Renal cortex interstitium (tissue), 11 donors: Measurements from ENCODE around the gene MYOZ2. TPM values are rescaled to one million over a fixed set of nuclear protein-coding genes. Genes with fewer than 3 reads are reported as not detected.
"Not testable (repeated sequence)": the region's sequence is repeated elsewhere in the genome, so short reads cannot be mapped to it uniquely, and the experiment has no call there.

Source experiments
- DNase-seq, 11 donors: peaks; one replicate each; pipeline ENCODE4 v3.0.0-alpha.2; 2013; ENCODE audit warnings: low read depth in 9 of 11, low spot score in 4 of 11; ENCODE audit errors: extremely low read depth in 1 of 11
- polyA plus RNA-seq, 3 donors: library from polyadenylated mRNA; unstranded; fragments of 120-200 nt; gene quantifications; one replicate each; pipeline ENCODE4 v1.2.1, GENCODE V29; 2013; ENCODE audit not compliant: insufficient read length in 3 of 3

The MYOZ2 gene
- polyA plus RNA-seq, 3 donors, result 0.28 to 0.57 (median 0.29) TPM

- DNase-seq, result no peak
Measured at GRCh38 chr4:119116925-119117900, 18.4 kb upstream of the MYOZ2 start.

DNA sequence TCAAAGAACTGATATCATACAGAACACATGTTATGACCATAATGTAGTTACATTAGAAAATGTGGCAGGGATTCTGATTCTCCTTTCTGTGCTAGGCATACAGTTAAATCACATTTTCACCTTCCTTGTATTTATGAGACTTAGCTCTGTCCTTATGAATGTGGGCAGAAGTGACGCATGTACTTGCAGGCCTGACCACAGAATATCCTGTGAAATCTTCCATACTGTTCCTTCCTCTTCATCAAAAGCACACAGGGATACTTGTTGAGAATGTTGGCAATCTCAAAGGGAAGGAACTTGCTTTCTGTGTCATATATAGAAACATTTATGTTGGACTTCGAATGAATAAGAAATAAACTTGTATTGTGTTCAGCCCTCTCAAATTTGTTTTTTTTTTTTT lies 17.2 kb upstream of the MYOZ2 start:
- no peak for DNase-seq

GRCh38 chr4:119124352-119124751 lies 11.3 kb upstream of the MYOZ2 start:
- DNase-seq, result no peak

DNA sequence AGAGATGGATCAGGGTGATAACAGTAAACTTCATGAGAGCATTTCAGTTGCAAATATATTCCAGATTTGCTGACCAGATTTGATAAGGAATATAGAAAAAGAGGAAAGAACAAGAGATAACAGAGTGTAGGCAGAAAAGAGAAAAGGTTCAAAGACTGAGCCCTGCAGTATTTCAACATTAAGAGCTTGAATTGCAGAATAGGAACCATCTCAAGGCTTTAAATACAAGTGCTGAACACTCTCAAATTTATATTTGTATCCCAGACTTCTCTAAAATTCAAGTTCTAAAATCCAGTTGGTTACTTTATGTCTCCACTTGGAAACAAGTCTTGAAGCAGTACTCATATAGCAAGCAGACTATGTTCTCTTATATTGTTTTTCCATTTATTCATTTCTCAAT lies 9.7 kb upstream of the MYOZ2 start:
- no peak for DNase-seq

DNA sequence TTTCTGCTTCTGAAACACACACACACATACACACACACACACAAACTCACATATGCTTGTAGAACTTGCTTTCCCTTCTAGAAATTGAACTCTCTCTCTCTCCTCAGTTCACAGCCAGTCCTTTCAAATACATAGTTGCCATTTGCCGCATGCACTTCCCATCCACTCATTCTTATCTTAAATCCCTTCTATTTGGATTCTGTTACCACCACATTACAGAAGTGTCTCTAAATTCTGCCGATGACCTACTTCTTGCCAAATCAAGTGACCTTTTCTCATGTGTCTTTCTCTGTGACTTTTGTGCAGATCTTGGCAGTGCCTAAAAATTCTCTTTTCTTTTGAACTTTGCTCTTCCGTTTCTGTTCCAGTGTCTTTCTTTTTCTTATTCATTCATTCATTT lies 7.5 kb upstream of the MYOZ2 start:
- DNase-seq, result no peak

GRCh38 chr4:119130365-119131065 lies 5.1 kb upstream of the MYOZ2 start:
- DNase-seq, result no peak

- DNase-seq, result no peak
Measured at GRCh38 chr4:119131164-119131563, 4.5 kb upstream of the MYOZ2 start.

GRCh38 chr4:119132306-119132705 lies 3.3 kb upstream of the MYOZ2 start:
- no peak for DNase-seq

DNA sequence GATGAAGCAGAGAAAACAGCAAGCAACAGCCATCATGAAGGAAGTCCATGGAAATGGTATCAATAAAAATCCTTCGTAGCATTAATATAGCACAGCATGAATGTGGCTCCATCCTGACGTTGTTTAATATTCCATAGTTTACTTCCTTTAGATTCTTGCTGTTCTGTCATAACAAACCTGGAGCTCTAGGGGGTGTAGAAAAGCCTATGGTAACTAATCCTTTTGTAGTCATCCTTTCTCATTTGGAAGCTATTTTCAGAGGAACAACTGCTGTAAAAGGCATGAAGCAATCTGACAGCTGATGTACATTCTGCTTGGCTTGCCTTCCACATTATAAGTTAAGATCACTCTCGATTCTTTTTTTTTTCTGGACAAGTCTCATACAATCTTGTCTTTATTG lies 914 bp downstream of the MYOZ2 start:
- DNase-seq, result no peak

- DNase-seq, result no peak
Measured at GRCh38 chr4:119138046-119138445, 2.4 kb downstream of the MYOZ2 start.

DNA sequence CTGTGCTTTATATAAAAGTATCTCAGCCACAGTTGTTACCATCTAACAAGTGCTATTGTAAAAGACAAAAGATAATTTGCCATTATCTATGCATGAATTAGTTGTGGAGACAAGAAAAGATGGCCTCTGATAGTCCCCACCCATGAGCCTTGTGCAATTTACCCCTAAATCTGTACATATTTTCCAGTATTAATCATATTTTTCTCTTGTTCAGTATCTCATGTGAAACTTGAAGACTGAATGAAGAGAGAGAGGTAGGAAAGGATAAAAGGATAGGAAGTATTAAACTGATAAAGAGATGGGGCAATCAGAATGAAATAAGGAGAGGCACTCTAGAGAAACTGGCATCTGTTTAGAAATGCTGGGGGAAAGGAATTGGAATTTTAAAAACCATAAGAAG lies 3.7 kb downstream of the MYOZ2 start:
- DNase-seq, result no peak

DNA sequence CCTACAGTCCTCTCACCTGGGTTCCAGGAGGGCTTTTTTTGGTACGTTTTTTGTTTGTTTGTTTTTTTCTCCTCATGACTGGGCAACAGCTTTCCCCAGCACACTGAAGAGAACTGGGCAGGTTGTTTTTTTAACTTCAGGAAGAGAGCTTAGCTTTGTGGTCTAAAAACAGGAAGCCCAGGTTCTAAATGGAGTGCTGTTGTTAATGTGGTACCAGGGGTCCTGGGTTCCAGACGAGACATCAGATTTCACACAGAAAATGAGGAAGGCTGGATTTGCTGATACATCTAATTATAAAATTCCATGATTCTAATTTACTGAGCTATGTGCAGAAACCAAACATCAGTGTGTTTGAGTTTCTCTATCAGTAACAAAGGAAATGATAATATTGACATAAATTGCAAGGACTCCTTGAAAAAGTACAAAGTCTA lies 4.2 kb downstream of the MYOZ2 start:
- DNase-seq, result no peak

DNA sequence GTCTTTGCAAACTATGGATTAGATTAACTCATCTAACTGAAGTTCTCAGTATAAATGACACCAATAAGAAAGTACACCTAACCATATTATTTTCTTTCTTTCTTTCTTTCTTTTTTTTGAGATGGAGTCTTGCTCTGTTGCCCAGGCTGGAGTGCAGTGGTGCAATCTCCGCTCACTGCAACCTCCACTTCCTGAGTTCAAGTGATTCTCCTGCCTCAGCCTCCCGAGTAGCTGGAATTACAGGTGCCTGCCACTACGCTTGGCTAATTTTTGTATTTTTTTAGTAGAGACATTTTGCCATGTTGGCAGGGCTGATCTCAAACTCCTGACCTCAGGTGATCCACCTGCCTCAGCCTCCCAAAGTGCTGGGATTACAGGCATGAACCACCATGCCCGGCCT lies 5.7 kb downstream of the MYOZ2 start:
- not testable (repeated sequence) for DNase-seq

GRCh38 chr4:119142833-119143232 lies 7.2 kb downstream of the MYOZ2 start:
- no peak for DNase-seq

GRCh38 chr4:119143341-119143740 lies 7.7 kb downstream of the MYOZ2 start:
- not testable (repeated sequence) for DNase-seq

DNA sequence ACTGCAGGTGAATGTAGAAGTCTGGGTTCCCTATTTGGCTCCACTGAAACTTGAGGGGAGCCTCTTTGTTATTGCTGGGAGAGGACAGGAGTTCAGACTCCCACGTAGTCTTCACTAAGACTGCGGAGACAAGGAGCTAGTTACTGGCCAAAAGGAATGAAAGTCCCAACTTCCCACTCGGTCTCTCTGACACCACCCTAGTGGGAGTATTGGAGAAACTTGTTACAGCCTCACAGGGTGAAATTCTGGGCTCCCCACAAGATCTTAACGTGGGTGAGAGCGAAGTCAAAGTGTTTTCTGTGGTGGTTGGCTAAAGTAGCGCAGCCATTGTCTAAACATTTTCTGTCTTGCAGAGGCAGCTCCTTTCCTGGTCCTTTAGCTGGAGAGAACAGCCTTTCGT lies 13.5 kb downstream of the MYOZ2 start:
- DNase-seq, result no peak

- DNase-seq, result no peak
Measured at GRCh38 chr4:119151161-119151560, 15.5 kb downstream of the MYOZ2 start.

- no peak for DNase-seq
Measured at GRCh38 chr4:119152741-119153140, 17.1 kb downstream of the MYOZ2 start.

GRCh38 chr4:119162174-119162573 lies 26.5 kb downstream of the MYOZ2 start:
- no peak for DNase-seq

GRCh38 chr4:119165767-119166166 lies 30.1 kb downstream of the MYOZ2 start:
- no peak for DNase-seq
